Muscle layer of duodenum (tissue), 2 donors: ENCODE measurements around the gene UBR2.
A peak's percentile ranks its signal among the peaks of the same experiment; 100 is the strongest.
"Not testable (repeated sequence)": the region's sequence is repeated elsewhere in the genome, so short reads cannot be mapped to it uniquely, and the experiment has no call there.

Source experiments
- H3K27ac ChIP-seq: one replicate; pipeline ENCODE4 v1.7.0; 2013; ENCODE audit warnings: mild to moderate bottlenecking, low read length
- H3K27me3 ChIP-seq: one replicate; pipeline ENCODE4 v1.7.0; 2013; ENCODE audit warnings: low read depth, mild to moderate bottlenecking, control low read depth, low read length
- H3K36me3 ChIP-seq, 2 donors: one replicate each; pipeline ENCODE4 v1.7.0; 2013; ENCODE audit warnings: low read length in 2 of 2, control low read depth in 1 of 2, mild to moderate bottlenecking in 1 of 2; ENCODE audit not compliant: insufficient read depth in 2 of 2, control insufficient read depth in 1 of 2
- H3K4me1 ChIP-seq, 2 donors: one replicate each; pipeline ENCODE4 v1.7.0; 2013; ENCODE audit warnings: low read length in 2 of 2, mild to moderate bottlenecking in 2 of 2, control low read depth in 1 of 2, moderate library complexity in 1 of 2; ENCODE audit not compliant: insufficient read depth in 2 of 2, control insufficient read depth in 1 of 2
- H3K4me3 ChIP-seq, 2 donors: one replicate each; pipeline ENCODE4 v1.7.0; 2013; ENCODE audit warnings: low read length in 2 of 2, low read depth in 1 of 2, mild to moderate bottlenecking in 1 of 2
- H3K9me3 ChIP-seq, 2 donors: one replicate each; pipeline ENCODE4 v1.7.0; 2013; ENCODE audit warnings: low read length in 2 of 2, control low read depth in 1 of 2, mild to moderate bottlenecking in 1 of 2; ENCODE audit not compliant: control insufficient read depth in 1 of 2
- donor health status: healthy.

Gene UBR2

DNA sequence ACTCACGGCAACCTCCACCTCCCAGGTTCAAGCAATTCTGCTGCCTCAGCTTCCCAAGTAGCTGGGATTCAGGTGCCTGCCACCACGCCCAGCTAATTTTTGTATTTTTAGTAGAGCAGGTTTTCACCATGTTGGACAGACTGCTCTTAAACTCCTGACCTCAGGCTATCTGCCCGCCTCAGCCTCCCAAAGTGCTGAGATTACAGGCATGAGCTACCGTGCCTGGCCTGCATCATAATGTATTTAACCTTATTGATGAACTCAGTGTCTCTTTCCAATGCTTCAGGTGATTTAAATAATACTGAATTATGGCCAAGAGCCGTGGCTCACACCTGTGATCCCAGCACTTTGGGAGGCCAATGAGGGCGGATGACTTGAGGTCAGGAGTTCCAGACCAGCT, 4.6 kb upstream of the UBR2 start:
- not testable (repeated sequence) for H3K4me3 ChIP-seq, H3K9me3 ChIP-seq, H3K36me3 ChIP-seq, H3K27ac ChIP-seq, H3K27me3 ChIP-seq, H3K4me1 ChIP-seq

DNA sequence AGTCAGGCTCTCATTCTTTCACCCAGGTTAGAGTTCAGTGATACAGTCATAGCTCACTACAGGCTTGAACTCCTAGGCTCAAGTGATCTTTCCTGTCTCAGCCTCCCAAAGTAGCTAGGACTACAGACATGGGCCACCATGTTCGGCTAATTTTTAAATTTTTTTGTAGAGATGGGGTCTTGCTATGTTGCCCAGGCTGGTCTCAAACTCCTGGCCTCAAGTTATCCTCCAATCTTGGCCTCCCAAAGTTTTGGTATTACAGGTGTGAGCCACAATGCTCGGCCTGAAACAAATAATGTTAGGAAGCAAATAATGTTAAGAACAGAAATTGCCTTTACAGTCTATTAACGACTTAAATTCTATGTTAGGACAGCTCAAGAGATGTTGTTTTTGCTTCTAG, 1.8 kb upstream of the UBR2 start:
- no peaks in the 10 kb centered on the region for H3K9me3 ChIP-seq
- H3K4me3 ChIP-seq: no peak overlapping the region

DNA sequence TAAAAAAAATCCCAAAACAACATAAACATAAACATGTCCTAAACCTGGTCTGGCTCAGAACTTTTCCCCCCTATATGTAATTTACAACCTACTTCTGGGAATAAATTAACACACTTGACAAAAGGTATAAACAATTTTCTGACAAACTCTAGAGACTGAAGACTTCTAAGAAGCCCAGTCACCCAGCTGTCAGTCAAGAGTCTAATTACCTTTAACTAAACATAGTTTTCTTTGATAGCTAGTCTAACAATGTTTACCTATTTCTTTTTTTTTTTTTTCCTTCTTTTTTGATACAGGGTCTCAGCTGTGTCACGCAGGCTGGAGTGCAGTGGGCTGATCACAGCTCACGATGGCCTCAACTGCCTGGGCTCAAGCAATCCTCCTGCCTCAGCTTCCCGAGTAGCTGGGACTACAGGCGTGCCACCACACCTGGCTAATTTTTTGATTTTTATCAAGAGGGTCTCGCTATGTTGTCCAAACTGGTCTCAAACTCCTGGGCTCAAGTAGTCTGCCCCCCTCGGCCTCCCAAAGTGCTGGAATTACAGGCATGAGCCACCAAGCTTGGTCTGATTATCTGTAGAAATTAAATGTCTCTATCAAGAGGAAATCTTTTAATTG, 932 bp upstream of the UBR2 start:
- Histone ChIP-seq H3K27ac (no peak overlapping the region), H3K4me3 (peak overlapping the region in 1 of 2 donors; percentile 99), H3K4me1 (peaks cover 5 to 16% of the 10 kb centered on the region in 2 donors), H3K9me3 (no peaks in the 10 kb centered on the region), H3K27me3 (no peaks in the 10 kb centered on the region), H3K36me3 (no peaks in the 10 kb centered on the region)

More for the DNA sequence above, 1.8 kb upstream of the UBR2 start:
- Histone ChIP-seq H3K4me1 (peaks cover 4 to 11% of the 10 kb centered on the region in 2 donors), H3K27ac (no peak overlapping the region), H3K36me3 (no peaks in the 10 kb centered on the region), H3K27me3 (no peaks in the 10 kb centered on the region)

DNA sequence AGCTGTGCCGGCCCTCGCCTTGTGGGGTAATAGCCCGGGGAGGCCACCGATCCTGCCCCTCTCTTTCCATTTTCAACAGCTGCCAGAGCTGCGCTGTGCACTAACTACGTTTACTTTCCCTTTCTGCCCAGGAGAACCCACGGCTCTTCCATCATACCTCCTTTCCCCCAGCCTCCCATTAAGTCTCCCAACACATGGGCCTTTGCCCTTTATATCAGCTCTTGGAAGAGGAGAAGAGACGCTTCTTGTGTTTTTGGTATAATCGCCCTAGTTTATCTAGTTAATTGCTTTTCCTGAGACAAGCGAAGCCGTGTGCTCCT, 637 bp downstream of the UBR2 start:
- H3K27me3 ChIP-seq: no peaks in the 10 kb centered on the region
- H3K4me1 ChIP-seq: peaks cover 5 to 24% of the 10 kb centered on the region in 2 donors
- peak overlapping the region; percentile 98 to 99 for H3K4me3 ChIP-seq
- H3K27ac ChIP-seq: peak overlapping the region; percentile 99
- no peaks in the 10 kb centered on the region for H3K36me3 ChIP-seq
- H3K9me3 ChIP-seq: no peaks in the 10 kb centered on the region

DNA sequence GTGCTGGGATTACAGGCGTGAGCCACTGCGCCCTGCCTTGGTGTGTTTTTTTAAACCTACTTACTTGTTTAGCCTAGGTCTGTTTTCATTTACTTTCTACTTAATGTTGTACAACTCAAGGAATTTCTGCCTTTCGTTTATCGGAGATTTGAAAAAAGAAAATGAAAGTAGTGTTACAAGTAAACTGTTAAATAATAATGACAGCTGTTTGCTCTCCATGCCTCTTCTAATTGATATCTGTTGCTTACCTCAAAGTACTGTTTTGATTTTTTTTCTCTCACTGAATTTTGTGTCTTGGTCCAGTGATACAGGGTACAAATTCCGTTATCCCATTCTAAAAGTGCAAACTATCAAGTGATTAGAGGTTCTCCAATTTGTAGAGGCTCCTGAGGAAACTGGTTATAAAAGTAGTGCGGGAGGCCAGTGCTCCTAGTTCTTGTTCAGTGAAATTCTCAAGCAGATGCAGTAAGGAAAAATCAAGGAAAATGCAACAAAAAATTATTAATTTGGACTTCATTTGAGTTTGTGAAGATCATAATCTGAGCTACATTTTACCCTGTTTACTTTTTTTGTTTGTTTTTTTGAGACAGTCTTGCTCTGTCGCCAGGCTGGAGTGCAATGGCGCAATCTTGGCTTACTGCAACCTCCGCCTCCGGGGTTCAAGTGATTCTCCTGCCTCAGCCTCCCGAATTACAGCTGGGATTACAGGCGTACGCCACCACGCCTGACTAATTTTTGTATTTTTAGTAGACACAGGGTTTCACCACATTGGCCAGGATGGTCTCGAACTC, 2.2 kb downstream of the UBR2 start:
- H3K27me3 ChIP-seq: no peaks in the 10 kb centered on the region
- peak overlapping the region; percentile 98 to 99 for H3K4me3 ChIP-seq
- no peaks in the 10 kb centered on the region for H3K36me3 ChIP-seq
- H3K9me3 ChIP-seq: no peaks in the 10 kb centered on the region
- H3K27ac ChIP-seq: peak overlapping the region; percentile 99
- H3K4me1 ChIP-seq: peaks cover 10 to 31% of the 10 kb centered on the region in 2 donors

DNA sequence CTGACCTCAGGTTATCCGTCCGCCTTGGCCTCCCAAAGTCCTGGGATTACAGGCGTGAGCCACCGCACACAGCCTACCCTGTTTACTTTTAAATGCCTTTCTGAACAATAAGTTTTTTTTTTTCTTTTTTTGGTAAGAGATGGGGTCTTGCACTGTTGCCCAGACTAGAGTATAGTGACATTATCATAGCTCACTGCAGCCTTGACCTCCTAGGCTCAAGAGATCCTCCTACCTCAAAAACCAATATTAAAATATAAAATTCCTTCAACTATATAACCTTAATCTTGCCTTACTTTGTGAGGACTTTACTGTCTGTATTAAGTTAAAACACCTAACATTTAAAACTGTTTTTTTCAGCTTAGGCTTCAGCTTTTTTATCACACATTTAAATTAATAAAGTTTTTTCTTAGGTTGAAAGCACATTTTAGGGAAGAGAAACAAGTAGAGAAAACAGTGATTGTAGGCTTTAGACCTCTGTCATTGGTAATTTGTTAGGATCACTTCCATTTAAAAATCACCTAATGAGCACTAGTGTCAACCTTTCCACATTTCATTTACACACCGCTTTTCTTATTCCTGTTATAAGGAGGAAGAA, 2.9 kb downstream of the UBR2 start:
- Histone ChIP-seq H3K27me3 (no peaks in the 10 kb centered on the region), H3K9me3 (no peaks in the 10 kb centered on the region), H3K4me3 (no peak overlapping the region), H3K27ac (no peak overlapping the region), H3K36me3 (no peaks in the 10 kb centered on the region), H3K4me1 (peaks cover 10 to 31% of the 10 kb centered on the region in 2 donors)

DNA sequence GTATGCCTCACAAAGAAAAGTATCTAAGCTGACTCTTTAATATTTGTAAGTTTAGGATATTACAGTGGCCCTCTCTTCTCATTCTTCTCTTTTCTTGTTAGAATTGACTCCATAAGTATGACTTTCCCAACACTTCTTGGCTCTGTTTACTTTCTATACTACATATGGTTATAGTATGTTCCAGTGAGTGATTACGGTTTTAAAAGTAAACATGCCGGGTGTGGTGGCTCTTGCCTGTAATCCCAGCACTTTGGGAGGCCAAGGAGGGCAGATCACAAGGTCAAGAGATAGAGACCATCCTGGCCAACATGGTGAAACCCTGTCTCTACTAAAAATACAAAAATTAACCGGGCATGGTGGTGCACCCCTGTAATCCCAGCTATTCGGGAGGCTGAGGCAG, 3.4 kb downstream of the UBR2 start:
- not testable (repeated sequence) for H3K4me3 ChIP-seq, H3K27ac ChIP-seq

DNA sequence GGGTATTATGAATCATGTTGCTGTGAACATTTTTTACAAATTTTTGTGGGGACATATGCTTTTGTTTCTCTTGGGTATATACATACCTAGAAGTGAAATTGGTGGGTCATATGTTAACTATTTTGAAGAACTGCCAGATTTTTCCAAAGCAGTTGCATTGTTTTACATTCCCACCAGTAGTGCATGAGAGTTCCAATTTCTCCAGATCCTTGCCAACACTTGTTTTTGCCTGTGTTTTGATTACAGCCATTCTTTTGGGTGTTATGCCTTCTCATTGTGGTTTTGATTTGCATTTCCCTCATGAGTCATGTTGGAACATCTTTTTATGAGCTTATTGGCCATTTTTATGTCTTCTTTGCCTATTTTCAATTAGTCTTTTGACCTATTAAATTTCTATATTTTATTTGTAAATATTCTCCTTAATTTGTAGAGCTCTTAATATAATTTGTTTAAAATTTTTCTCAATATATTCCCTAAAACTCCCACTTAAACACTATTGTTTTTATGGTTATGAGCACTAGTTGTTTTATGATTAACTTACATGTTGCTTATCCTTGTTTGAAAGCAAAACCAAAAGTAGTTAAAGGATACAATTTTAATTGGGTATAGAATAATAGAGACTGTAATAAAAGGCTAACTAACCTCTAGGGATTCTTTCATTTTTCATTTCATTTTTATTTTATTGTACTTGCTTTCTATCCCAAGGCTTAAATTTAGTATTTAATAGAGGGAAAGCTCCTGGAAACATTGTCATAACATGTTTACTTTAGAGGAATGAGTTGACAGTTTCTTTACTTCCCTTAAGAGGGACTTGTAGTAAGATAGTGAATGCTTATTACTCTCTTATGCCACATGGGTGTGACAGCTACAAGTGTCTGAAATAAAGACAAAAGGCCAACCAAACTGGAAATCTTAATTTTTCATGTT, 5.5 kb downstream of the UBR2 start:
- peak overlapping the region; percentile 67 for H3K27ac ChIP-seq
- peaks cover 0 to 4% of the 10 kb centered on the region in 2 donors for H3K36me3 ChIP-seq
- H3K4me1 ChIP-seq: peaks cover 10 to 36% of the 10 kb centered on the region in 2 donors
- H3K4me3 ChIP-seq: no peak overlapping the region
- no peaks in the 10 kb centered on the region for H3K27me3 ChIP-seq
- H3K9me3 ChIP-seq: no peaks in the 10 kb centered on the region

More for the DNA sequence above, 3.4 kb downstream of the UBR2 start:
- H3K9me3 ChIP-seq, H3K27me3 ChIP-seq, H3K36me3 ChIP-seq: not testable (repeated sequence)
- H3K4me1 ChIP-seq: peaks cover 10 to 31% of the 10 kb centered on the region in 2 donors

DNA sequence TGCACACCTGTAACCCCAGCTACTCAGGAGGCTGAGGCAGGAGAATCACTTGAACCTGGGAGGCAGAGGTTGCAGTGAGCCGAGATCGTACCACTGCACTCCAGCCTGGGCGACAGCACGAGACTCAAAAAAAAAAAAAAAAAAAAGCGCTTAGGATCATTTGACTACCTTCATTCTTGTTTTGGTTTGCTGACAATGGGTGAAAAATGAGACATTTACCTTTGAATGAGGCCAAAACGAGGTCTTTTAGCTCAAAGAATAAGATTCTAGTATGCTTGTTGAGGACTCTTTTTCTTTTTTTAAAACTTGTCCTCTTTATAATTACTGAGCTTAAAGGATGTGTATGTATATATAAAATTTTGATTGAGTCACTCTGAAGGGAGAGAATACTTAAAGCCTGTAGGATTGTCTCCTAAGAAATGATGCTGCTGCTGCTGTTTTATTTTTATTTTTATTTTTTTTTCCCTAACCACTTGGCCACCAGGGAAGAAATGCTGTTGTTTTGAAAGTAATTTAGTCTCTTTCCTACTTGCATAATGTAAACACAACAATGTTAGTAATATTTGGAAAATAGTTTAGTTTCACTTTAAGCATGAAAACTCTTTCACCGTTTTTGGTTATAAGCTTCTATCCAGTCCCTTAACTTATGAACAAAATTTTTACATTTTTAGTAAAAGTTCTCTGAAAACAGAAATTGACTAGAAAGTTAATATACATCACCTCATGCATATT, 7.9 kb downstream of the UBR2 start:
- Histone ChIP-seq H3K36me3 (peaks cover 0 to 9% of the 10 kb centered on the region in 2 donors), H3K27ac (no peak overlapping the region), H3K4me1 (peaks cover 8 to 31% of the 10 kb centered on the region in 2 donors), H3K27me3 (no peaks in the 10 kb centered on the region), H3K9me3 (no peaks in the 10 kb centered on the region), H3K4me3 (no peak overlapping the region)

DNA sequence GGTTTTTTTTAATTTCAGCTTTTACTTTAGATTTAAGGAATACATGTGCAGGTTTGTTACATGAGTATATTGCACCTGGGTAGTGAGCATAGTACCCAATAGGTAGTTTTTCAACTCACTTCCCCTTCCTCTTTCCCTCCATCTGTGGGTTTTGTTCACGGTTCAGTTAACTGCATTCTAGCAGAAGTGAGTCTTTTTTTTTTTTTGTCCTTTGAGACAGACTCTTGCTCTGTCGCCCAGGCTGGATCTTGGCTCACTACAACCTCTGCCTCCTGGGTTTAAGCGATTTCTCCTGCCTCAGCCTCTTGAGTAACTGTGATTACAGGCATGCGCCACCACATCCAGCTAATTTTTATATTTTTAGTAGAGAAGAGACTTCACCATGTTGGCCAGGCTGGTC, 8.7 kb downstream of the UBR2 start:
- H3K4me1 ChIP-seq: peaks cover 5 to 30% of the 10 kb centered on the region in 2 donors
- H3K27ac ChIP-seq: no peak overlapping the region
- no peaks in the 10 kb centered on the region for H3K9me3 ChIP-seq
- no peak overlapping the region for H3K4me3 ChIP-seq
- no peaks in the 10 kb centered on the region for H3K27me3 ChIP-seq
- peaks cover 0 to 9% of the 10 kb centered on the region in 2 donors for H3K36me3 ChIP-seq
